GM12878 (cell line): ENCODE results near the gene FUT3. TPM values are rescaled to one million over a fixed set of nuclear protein-coding genes. Genes with fewer than 3 reads are reported as not detected.

ENCODE experiments used
- ATAC-seq: fragments of 200-7000 bp; cut with Tn5 transposase; 3 replicates; pipeline ENCODE4 v1.9.1; 2020; ENCODE audit warnings: mild to moderate bottlenecking, moderate library complexity
- BruUV-seq: library from RNA; stranded (reverse); fragments of 400-500 nt; replicated peaks from 2 replicates; lab custom pipeline; 2021; lab: Mats Ljungman, UMichigan
- CTCF ChIA-PET: fragments of 300-600 bp; sonication (Branson Sonifier 250); formaldehyde crosslinking; extraction: SDS; loops from one replicate; lab custom pipeline; 2021; ENCODE audit warnings: inconsistent platforms; lab: Yijun Ruan, JAX
- POLR2A ChIA-PET: fragments of 350-600 bp; formaldehyde crosslinking; extraction: SDS; loops from one replicate; lab custom pipeline; 2021; ENCODE audit warnings: inconsistent platforms; lab: Charles Lee
- RAD21 ChIA-PET: fragments of 300-600 bp; sonication (Branson Sonifier 250); formaldehyde crosslinking; loops from one replicate; lab custom pipeline; 2023; ENCODE audit warnings: antibody characterized with exemption; ENCODE audit not compliant: unreplicated experiment; lab: Charles Lee
- SMC1A ChIA-PET: fragments of 300-600 bp; sonication (Branson Sonifier 250); formaldehyde crosslinking; loops from one replicate; lab custom pipeline; 2023; ENCODE audit not compliant: unreplicated experiment, uncharacterized antibody; lab: Charles Lee
- DNase-seq: peaks from one replicate; pipeline ENCODE4 v3.0.0-alpha.2; 2011; ENCODE audit warnings: low read depth, low spot score
- FAIRE-seq: peaks from 3 replicates; lab custom pipeline; 2011; peaks lifted over from hg19 to GRCh38; lab: Jason Lieb, UNC
- H2AFZ ChIP-seq: 2 replicates; pipeline ENCODE4 v1.6.0; 2011; ENCODE audit warnings: low read depth, low read length, control low read depth; ENCODE audit not compliant: control insufficient read depth
- H3K27ac ChIP-seq: 2 replicates; pipeline ENCODE4 v1.5.1; 2011; ENCODE audit warnings: control low read depth; ENCODE audit not compliant: control insufficient read depth, insufficient read depth
- H3K27me3 ChIP-seq, 2 experiments: replicated peaks in 1 of 2; 2 replicates each; pipeline versions ENCODE4 v1.6.0 to v1.6.1; 2011; ENCODE audit warnings: low read length in 1 of 2; ENCODE audit not compliant: control insufficient read depth in 2 of 2, insufficient read depth in 2 of 2
- H3K36me3 ChIP-seq, 2 experiments: 2 replicates each; pipeline ENCODE4 v1.5.1; 2011; ENCODE audit warnings: low read length in 1 of 2; ENCODE audit not compliant: control insufficient read depth in 2 of 2, insufficient read depth in 2 of 2
- H3K4me1 ChIP-seq: 2 replicates; pipeline ENCODE4 v1.6.1; 2011; ENCODE audit warnings: mild to moderate bottlenecking, low read length, moderate library complexity, mixed read lengths; ENCODE audit not compliant: control insufficient read depth, insufficient read depth
- H3K4me2 ChIP-seq: 2 replicates; pipeline ENCODE4 v1.6.0; 2011; ENCODE audit warnings: control low read depth; ENCODE audit not compliant: control insufficient read depth, insufficient read depth
- H3K4me3 ChIP-seq: fragments of 200-600 bp; sonication (generic); 2 replicates; pipeline ENCODE4 v1.5.1; 2016
- H3K79me2 ChIP-seq: 2 replicates; pipeline ENCODE4 v1.6.0; 2011; ENCODE audit warnings: low read length; ENCODE audit not compliant: control insufficient read depth, insufficient read depth
- H3K9ac ChIP-seq: 2 replicates; pipeline ENCODE4 v1.8.0; 2011; ENCODE audit warnings: low read length, control low read depth, mixed read lengths; ENCODE audit not compliant: control insufficient read depth, insufficient read depth
- H3K9me3 ChIP-seq: replicated peaks from 3 replicates; pipeline ENCODE4 v1.5.1; 2011; ENCODE audit warnings: mild to moderate bottlenecking, low read length; ENCODE audit not compliant: control insufficient read depth, insufficient read depth
- H4K20me1 ChIP-seq: 2 replicates; pipeline ENCODE4 v1.6.0; 2011; ENCODE audit not compliant: control insufficient read depth, insufficient read depth
- EP300 ChIP-seq, 2 experiments: fragments of 150-350 bp in 1 of 2; IDR thresholded peaks; 2 replicates each; pipeline ENCODE4 v1.6.1; 2011 to 2012; ENCODE audit warnings: low read depth in 2 of 2, low read length in 2 of 2, borderline replicate concordance in 1 of 2, improper control_type of control experiment in 1 of 2, inconsistent platforms in 1 of 2; ENCODE audit not compliant: control insufficient read depth in 1 of 2
- ETV6 ChIP-seq, 2 experiments: fragments of 450-650 bp in 1 of 2; IDR thresholded peaks in 1 of 2; conservative IDR thresholded peaks in 1 of 2; 2 replicates each; pipeline ENCODE4 v1.6.1; 2014; ENCODE audit warnings: antibody characterized with exemption in 1 of 2, borderline replicate concordance in 1 of 2, low read depth in 1 of 2, mild to moderate bottlenecking in 1 of 2, moderate library complexity in 1 of 2
- IKZF2 ChIP-seq, 2 experiments: fragments of 450-650 bp; IDR thresholded peaks; 2 replicates each; pipeline ENCODE4 v1.6.1; 2017; ENCODE audit warnings: mild to moderate bottlenecking in 2 of 2, moderate library complexity in 2 of 2
- IRF5 ChIP-seq: fragments of 450-650 bp; IDR thresholded peaks from 2 replicates; pipeline ENCODE4 v1.6.1; 2017; ENCODE audit warnings: borderline replicate concordance
- MEF2A ChIP-seq: IDR thresholded peaks from 2 replicates; pipeline ENCODE4 v1.6.1; 2011; ENCODE audit warnings: low read depth, mild to moderate bottlenecking, low read length, moderate library complexity; ENCODE audit not compliant: insufficient read depth
- MYB ChIP-seq: fragments of 150-350 bp; IDR thresholded peaks from 2 replicates; pipeline ENCODE4 v1.6.1; 2014; ENCODE audit warnings: mild to moderate bottlenecking, low read depth, low read length, borderline replicate concordance
- NKRF ChIP-seq: fragments of 450-650 bp; conservative IDR thresholded peaks from 2 replicates; pipeline ENCODE4 v1.6.1; 2017; ENCODE audit warnings: mild to moderate bottlenecking, moderate library complexity
- NR2C2 ChIP-seq: IDR thresholded peaks from 2 replicates; pipeline ENCODE4 v1.6.1; 2011; ENCODE audit warnings: borderline replicate concordance, low read depth; ENCODE audit not compliant: control insufficient read depth, insufficient read length
- SREBF2 ChIP-seq: IDR thresholded peaks from 2 replicates; pipeline ENCODE4 v1.6.1; 2012; ENCODE audit warnings: mild to moderate bottlenecking, low read length
- SUZ12 ChIP-seq: fragments of 200-600 bp; sonication (generic); IDR thresholded peaks from one replicate; pipeline ENCODE4 v1.6.1; 2018; ENCODE audit warnings: antibody characterized with exemption, mild to moderate bottlenecking; ENCODE audit not compliant: unreplicated experiment
- TCF7 ChIP-seq: IDR thresholded peaks from 2 replicates; pipeline ENCODE4 v1.6.1; 2014; ENCODE audit warnings: antibody characterized with exemption, borderline replicate concordance
- ZNF274 ChIP-seq: IDR thresholded peaks from one replicate; pipeline ENCODE4 v1.8.0; 2011; ENCODE audit not compliant: insufficient read length, insufficient read depth
- WGBS: methylation state at CpG from one replicate; pipeline ENCODE4 v1.1.6; 2016; ENCODE audit warnings: low lambda C conversion rate; ENCODE audit not compliant: insufficient replicate concordance, insufficient coverage; ENCODE audit errors: missing lambda C conversion rate; 5-methylcytosine and 5-hydroxymethylcytosine counted together
- in situ Hi-C: fragments of 300-500 bp; cut with MboI; formaldehyde crosslinking; loops from 9 replicates; pipeline ENCODE4 v1.14.3; 2018; ENCODE audit warnings: mixed read lengths
- intact Hi-C: fragments of 100-400 bp; cut with micrococcal nuclease; formaldehyde crosslinking; loops from one replicate; pipeline ENCODE4 v1.14.2; 2022; ENCODE audit not compliant: unreplicated experiment
- polyA plus RNA-seq, 11 experiments: library from polyadenylated mRNA; depleted of rRNA in 4 of 11; unstranded in 6 of 11; stranded (reverse) in 5 of 11; fragments of >200 nt; fragmentation: Nextera tagmentation in 4 of 11; fragmentation: Illumina TruSeq in 1 of 11; extraction: Ambion mirVana in 4 of 11; extraction: Trizol in 1 of 11; gene quantifications; 1 replicate in 1 of 11; 2 replicates in 10 of 11; pipeline versions ENCODE4 v1.2.1 to v1.2.3, GENCODE V29; 2011 to 2016; ENCODE audit warnings: inconsistent platforms in 2 of 11, missing spikeins in 2 of 11, low read depth in 1 of 11
- total RNA-seq, 4 experiments: library from RNA; depleted of rRNA in 3 of 4; stranded (reverse); fragments of >200 nt in 3 of 4; fragmentation: Illumina TruSeq in 1 of 4; extraction: Trizol in 1 of 4; gene quantifications; 2 replicates each; pipeline versions ENCODE4 v1.2.1 to v1.2.3, GENCODE V29; 2013 to 2021
- TF ChIP-seq, protein P1 (sequence below): IDR thresholded peaks from 2 replicates; pipeline ENCODE4 v1.6.1; 2011; ENCODE audit warnings: low read depth, mild to moderate bottlenecking, low read length, moderate library complexity, borderline replicate concordance; ENCODE audit errors: extremely low read depth

The FUT3 gene
- total and polyA plus RNA-seq, 10 of the 15 experiments (the other 5 are each of a cell fraction or from before 2014, with no cell fraction given) = 0.04 to 0.31 (median 0.07) TPM; not detected in 7

DNA sequence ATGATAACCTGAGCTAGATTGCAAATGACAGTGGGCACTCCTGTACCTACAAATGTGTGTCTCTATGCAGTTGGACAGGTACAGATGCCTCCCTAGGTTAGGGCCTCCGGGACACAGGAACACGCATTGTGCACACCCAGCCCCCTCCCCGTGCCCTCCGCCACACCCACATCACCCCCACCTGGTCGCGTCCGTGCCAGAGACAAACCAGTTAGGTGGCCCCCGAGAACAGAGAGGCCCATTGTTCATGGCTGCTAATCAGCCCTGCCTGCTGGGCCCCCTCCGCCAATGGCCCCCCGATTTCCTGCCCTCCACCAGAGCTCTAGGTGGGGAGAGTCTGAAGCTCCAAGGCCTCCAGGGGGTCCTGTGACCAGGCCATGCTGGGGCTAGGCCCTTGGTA is 32.7 kb downstream of the FUT3 start:
- TF ChIP-seq ETV6 (conservative IDR thresholded peaks at IDR 0.05 in 1 of 2, IDR thresholded peaks at IDR 0.05 in 1 of 2; ENCODE audit: borderline replicate concordance in 1 of 2, low read depth in 1 of 2) (no peak), EP300 (IDR thresholded peaks at IDR 0.05; ENCODE audit: borderline replicate concordance in 1 of 2, control insufficient read depth in 1 of 2, low read depth in 2 of 2, low read length in 2 of 2) (no peak), NKRF (no peak), MEF2A (no peak), IKZF2 (IDR thresholded peaks at IDR 0.05) (no peak), SUZ12 (no peak), SREBF2 (no peak), TCF7 (no peak), NR2C2 (no peak), MYB (no peak), IRF5 (no peak), ZNF274 (no peak)
- TF ChIP-seq, protein P1, sequence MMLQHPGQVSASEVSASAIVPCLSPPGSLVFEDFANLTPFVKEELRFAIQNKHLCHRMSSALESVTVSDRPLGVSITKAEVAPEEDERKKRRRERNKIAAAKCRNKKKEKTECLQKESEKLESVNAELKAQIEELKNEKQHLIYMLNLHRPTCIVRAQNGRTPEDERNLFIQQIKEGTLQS = no peak
- 95% methylated on average over 4 of the region's 10 CpGs for WGBS
- no peaks in the 10 kb centered on the region for H3K4me1 ChIP-seq
- H3K79me2 ChIP-seq = no peaks in the 10 kb centered on the region
- CTCF ChIA-PET = no interaction called here
- no peak overlapping the region for H2AFZ ChIP-seq
- SMC1A ChIA-PET = no interaction called here
- RAD21 ChIA-PET = no interaction called here
- H3K4me3 ChIP-seq = no peak overlapping the region
- H3K9ac ChIP-seq = no peak overlapping the region
- no peaks in the 10 kb centered on the region for H3K36me3 ChIP-seq
- H3K9me3 ChIP-seq = no peaks in the 10 kb centered on the region
- no peaks in the 10 kb centered on the region for H4K20me1 ChIP-seq
- POLR2A ChIA-PET = no interaction called here
- no peak overlapping the region for H3K27ac ChIP-seq
- DNase-seq (no peak), FAIRE-seq (no peak), ATAC-seq (no peak)
- no peaks in the 10 kb centered on the region for H3K27me3 ChIP-seq
- in situ Hi-C loops (no loop called here), intact Hi-C loops (no loop called here)
- BruUV-seq = no TSS peak
- no peak overlapping the region for H3K4me2 ChIP-seq
